Measurements from ENCODE around the gene CCL24.
"Not testable (repeated sequence)": the region's sequence is repeated elsewhere in the genome, so short reads cannot be mapped to it uniquely, and the experiment has no call there.

The CCL24 gene

GRCh38 chr7:75813781-75814236, at the start of gene CCL24:
Gene CCL24 (minus strand): TSS chr7:75813806. CDS start chr7:75813715, 91 bp downstream.
- no peak for DNase-seq

- DNase-seq = no peak
These were observed 48.0 kb upstream of the CCL24 start for GRCh38 chr7:75861636-75862035.

GRCh38 chr7:75858410-75858809, 44.8 kb upstream of the CCL24 start:
- no peak for DNase-seq

- DNase-seq = no peak
These were observed 42.9 kb upstream of the CCL24 start for GRCh38 chr7:75856536-75856935.

GRCh38 chr7:75854813-75855345, 41.3 kb upstream of the CCL24 start:
- not testable (repeated sequence) for DNase-seq

GRCh38 chr7:75854233-75854632, 40.6 kb upstream of the CCL24 start:
- no peak for DNase-seq

- DNase-seq = no peak
These were observed 36.6 kb upstream of the CCL24 start for GRCh38 chr7:75850235-75850634.

- no peak for DNase-seq
These were observed 36.0 kb upstream of the CCL24 start for GRCh38 chr7:75849573-75849972.

- no peak for DNase-seq
These were observed 34.1 kb upstream of the CCL24 start for GRCh38 chr7:75847707-75848106.

GRCh38 chr7:75845132-75845531, 31.5 kb upstream of the CCL24 start:
- not testable (repeated sequence) for DNase-seq

- no peak for DNase-seq
These were observed 30.6 kb upstream of the CCL24 start for GRCh38 chr7:75844158-75844557.

- DNase-seq = no peak
These were observed 30.1 kb upstream of the CCL24 start for GRCh38 chr7:75843613-75844116.

- no peak for DNase-seq
These were observed 29.3 kb upstream of the CCL24 start for GRCh38 chr7:75842836-75843446.

- DNase-seq = no peak
These were observed 26.4 kb upstream of the CCL24 start for GRCh38 chr7:75840029-75840428.

GRCh38 chr7:75838281-75838930, 24.8 kb upstream of the CCL24 start:
- not testable (repeated sequence) for DNase-seq

- no peak for DNase-seq
These were observed 23.2 kb upstream of the CCL24 start for GRCh38 chr7:75836798-75837197.

- no peak for DNase-seq
These were observed 22.2 kb upstream of the CCL24 start for GRCh38 chr7:75835688-75836285.

GRCh38 chr7:75833662-75834061, 20.1 kb upstream of the CCL24 start:
- DNase-seq = not testable (repeated sequence)

- no peak for DNase-seq
These were observed 17.4 kb upstream of the CCL24 start for GRCh38 chr7:75830978-75831377.

GRCh38 chr7:75829656-75830055, 16.1 kb upstream of the CCL24 start:
- not testable (repeated sequence) for DNase-seq

- DNase-seq = no peak
These were observed 9.7 kb upstream of the CCL24 start for GRCh38 chr7:75823198-75823910.

- no peak for DNase-seq
These were observed 7.1 kb upstream of the CCL24 start for GRCh38 chr7:75820688-75821087.

- DNase-seq = no peak
These were observed 6.1 kb upstream of the CCL24 start for GRCh38 chr7:75819711-75820110.

Measured in NCI-H446 treated with DMSO at 0.1 percent for 48 hours (cell line).